ENCODE data around the gene ODF2.
"Not testable (repeated sequence)": the region's sequence is repeated elsewhere in the genome, so short reads cannot be mapped to it uniquely, and the experiment has no call there.

ODF2 gene

DNA sequence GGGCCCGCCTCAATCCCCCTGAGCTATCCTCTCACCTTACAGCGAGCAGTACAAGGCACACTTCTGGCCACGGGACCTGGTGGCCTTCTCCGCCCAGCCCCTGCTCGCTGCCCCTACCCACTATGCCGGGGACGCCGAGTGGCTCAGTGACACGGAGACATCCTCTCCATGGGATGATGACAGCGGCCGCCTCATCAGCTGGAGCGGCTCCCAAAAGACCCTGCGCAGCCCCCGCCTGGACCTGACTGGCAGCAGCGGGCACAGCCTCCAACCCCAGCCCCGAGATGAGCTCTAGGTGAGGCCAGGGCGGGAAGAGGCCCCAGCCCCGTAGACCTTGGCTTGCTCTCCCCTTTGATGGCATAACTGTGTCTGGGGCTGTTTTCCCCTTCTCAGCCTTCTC lies 20.2 kb upstream of the ODF2 start:
- Mint-ChIP-seq H3K27me3 (no peaks in the 10 kb centered on the region), H3K27ac (no peak overlapping the region)
- CTCF ChIA-PET = no interaction called here

DNA sequence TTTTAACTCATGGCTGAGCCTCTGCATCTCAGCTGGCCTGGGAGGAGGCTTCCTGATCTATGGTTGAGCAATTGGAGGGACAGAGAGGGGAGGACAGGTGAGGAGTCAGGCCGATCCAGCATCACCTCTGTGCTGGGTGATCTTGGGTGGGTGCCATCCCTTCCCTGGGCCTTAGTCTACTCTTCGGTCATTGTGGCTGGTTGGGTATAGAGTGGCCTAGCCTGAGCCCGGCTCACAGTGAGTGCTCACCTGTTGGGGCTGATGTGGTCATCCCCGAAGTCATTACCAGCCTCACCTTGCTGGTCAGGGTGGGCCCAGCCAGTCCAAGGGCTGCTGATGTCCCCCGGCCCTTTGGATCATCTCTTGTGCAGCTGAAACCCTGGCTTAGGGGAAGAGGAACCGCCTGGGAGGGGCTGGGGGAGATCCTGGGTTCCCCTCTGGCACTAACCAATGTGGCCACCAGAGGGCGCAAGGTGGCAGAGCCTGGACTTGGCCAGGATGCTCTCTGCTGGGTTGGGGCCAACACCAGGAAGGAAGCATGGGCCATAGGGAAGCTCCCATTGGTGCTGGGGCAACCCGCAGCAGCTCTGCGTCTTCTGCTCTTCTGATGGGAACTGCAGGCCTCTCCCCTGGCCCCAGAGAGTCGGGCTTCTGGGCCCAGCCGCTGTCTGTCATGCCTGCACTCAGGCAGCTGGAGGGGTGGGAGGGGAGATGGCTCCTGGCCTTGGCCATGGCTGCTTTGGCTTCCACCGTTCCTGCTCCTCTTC lies 17.3 kb upstream of the ODF2 start:
- no peak overlapping the region for H3K4me3 Mint-ChIP-seq
- H3K36me3 Mint-ChIP-seq = no peaks in the 10 kb centered on the region
- DNase-seq = peak; percentile 90
- no peaks in the 10 kb centered on the region for H3K9me3 Mint-ChIP-seq
- peaks cover 4% of the 10 kb centered on the region for H3K4me1 Mint-ChIP-seq
- H3K27ac Mint-ChIP-seq = no peak overlapping the region
- H3K27me3 Mint-ChIP-seq = no peaks in the 10 kb centered on the region
- CTCF ChIA-PET = interaction anchor here (0.5 to 1.9 kb wide), 23 partner anchors 8 to 562 kb away, joined by 3 to 13 read pairs (median 4); partner anchors contain the start of genes ODF2, SPTAN1 and URM1

More for the DNA sequence above, 20.2 kb upstream of the ODF2 start:
- no peaks in the 10 kb centered on the region for H3K36me3 Mint-ChIP-seq
- H3K4me1 Mint-ChIP-seq = peaks cover 4% of the 10 kb centered on the region
- no peak for DNase-seq
- no peaks in the 10 kb centered on the region for H3K9me3 Mint-ChIP-seq
- H3K4me3 Mint-ChIP-seq = no peak overlapping the region

DNA sequence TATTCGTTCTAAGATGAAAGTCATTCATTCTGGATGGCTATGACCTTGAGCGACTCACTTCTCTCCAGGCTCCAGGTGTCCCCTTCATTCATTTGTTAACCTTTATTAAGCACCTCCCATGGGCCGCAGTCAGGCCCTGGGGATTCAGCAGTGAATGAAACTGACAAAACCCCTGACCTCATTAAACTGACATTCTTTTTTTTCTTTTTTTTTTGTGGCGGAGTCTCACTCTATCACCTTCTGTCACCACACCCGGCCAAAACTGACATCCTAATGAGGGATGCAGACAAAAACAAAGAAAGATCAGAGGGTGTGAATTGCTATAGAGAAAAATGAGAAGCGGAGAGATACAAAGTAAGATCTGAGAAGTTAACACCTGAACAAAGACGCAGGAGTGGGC lies 16.5 kb upstream of the ODF2 start:
- no peak overlapping the region for H3K4me3 Mint-ChIP-seq

DNA sequence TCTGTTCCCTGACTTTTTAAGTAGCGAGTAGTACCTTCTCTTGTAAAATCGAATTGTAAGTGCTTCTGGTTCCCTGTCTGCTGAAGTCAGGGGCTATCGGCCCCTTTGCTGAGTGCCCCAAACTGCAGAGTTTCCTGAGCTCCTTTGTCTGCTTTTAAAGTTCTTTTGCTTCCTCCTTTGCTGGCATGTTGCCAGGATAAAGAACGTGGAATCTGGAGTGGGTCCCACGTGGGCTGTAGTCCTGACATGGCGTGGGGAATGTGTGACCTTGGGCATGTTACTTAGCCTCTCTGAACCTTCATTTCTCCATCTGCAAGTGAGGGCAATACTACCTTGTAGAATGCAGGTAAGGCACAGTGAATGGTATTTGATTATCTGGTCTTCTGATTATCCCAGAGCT lies 13.7 kb upstream of the ODF2 start:
- Mint-ChIP-seq H3K4me1 (peaks cover 4% of the 10 kb centered on the region), H3K9me3 (no peaks in the 10 kb centered on the region), H3K4me3 (no peak overlapping the region), H3K36me3 (no peaks in the 10 kb centered on the region), H3K27me3 (peaks cover 13% of the 10 kb centered on the region), H3K27ac (no peak overlapping the region)
- CTCF ChIA-PET = no interaction called here
- no peak for DNase-seq

More for the DNA sequence above, 16.5 kb upstream of the ODF2 start:
- no peaks in the 10 kb centered on the region for H3K36me3 Mint-ChIP-seq
- DNase-seq = no peak
- H3K27me3 Mint-ChIP-seq = no peaks in the 10 kb centered on the region
- peaks cover 4% of the 10 kb centered on the region for H3K4me1 Mint-ChIP-seq
- H3K27ac Mint-ChIP-seq = no peak overlapping the region
- CTCF ChIA-PET = interaction anchor here (0.7 to 1.9 kb wide), 21 partner anchors 8 to 476 kb away, joined by 3 to 13 read pairs (median 4); partner anchors contain the start of genes ODF2, SPTAN1 and URM1
- H3K9me3 Mint-ChIP-seq = no peaks in the 10 kb centered on the region

DNA sequence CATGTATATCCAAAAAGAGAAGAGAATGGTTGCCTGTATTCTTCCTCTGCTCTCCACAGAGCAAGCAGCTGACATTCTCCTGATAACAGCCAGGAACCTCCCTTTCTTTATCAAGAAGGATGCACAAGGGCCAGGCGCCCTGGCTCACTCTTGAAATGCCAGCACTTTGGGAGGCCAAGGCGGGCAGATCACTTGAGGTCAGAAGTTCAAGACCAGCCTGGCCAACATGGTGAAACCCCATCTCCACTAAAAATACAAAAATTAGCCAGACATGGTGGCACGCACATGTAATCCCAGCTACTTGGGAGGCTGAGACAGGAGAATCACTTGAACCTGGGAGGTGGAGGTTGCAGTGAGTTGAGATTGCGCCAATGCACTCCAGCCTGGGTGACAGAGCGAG lies 9.3 kb upstream of the ODF2 start:
- H3K36me3 Mint-ChIP-seq, H3K4me1 Mint-ChIP-seq, H3K4me3 Mint-ChIP-seq, DNase-seq, H3K27ac Mint-ChIP-seq, H3K9me3 Mint-ChIP-seq: not testable (repeated sequence)
- CTCF ChIA-PET = interaction anchor here (1.9 kb wide), 1 partner anchor 8 kb away, joined by 10 read pairs; no protein-coding TSS in a partner anchor
- peaks cover 31% of the 10 kb centered on the region for H3K27me3 Mint-ChIP-seq

DNA sequence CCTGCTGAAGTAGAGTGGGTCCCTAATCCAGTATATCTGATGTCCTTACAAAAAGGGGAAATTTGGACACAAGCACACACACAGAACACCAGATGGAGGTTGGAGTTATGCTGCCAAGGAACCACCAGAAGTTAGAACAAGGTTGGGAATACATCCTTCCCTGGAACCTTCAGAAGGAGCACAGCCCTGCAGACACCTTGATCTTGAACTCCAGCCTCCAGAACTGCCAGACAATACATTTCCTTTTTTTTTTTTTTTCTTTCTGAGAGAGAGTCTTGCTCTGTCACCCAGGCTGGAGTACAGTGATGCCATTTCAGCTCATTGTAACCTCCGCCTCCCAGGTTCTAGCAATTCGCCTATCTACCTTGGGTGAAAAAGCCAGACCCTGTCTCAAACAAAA lies 7.1 kb upstream of the ODF2 start:
- no peak for DNase-seq
- Mint-ChIP-seq H3K27ac (no peak overlapping the region), H3K36me3 (no peaks in the 10 kb centered on the region), H3K4me1 (no peaks in the 10 kb centered on the region), H3K9me3 (no peaks in the 10 kb centered on the region), H3K27me3 (peaks cover 44% of the 10 kb centered on the region), H3K4me3 (no peak overlapping the region)
- CTCF ChIA-PET = interaction anchor here (1.7 kb wide), 1 partner anchor 10 kb away, joined by 6 read pairs; no protein-coding TSS in a partner anchor

DNA sequence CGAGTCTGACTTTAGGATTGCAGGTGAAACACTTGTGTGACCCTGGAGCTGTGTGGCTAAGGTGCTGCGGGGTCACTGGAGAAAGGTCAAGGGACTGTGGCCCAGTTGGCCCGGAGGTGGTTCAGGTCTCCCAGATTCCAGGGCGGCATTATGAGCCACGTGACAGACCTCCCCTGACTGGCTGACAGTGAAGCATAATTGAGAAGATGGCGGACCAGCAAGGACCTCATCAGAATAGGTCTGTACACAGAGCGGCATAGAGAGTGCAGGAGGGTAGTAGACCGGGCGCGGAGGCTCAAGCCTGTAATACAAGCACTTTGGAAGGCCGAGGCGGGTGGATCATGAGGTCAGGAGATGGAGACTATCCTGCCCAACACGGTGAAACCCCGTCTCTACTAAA lies 815 bp upstream of the ODF2 start:
- DNase-seq = no peak
- Mint-ChIP-seq H3K4me1 (peaks cover 36% of the 10 kb centered on the region), H3K4me3 (peak overlapping the region; percentile 41), H3K9me3 (no peaks in the 10 kb centered on the region), H3K27me3 (peaks cover 22% of the 10 kb centered on the region), H3K27ac (peak overlapping the region; percentile 89), H3K36me3 (peaks cover 7% of the 10 kb centered on the region)
- CTCF ChIA-PET = interaction anchor here (1.4 kb wide), 1 partner anchor 16 kb away, joined by 8 read pairs; no protein-coding TSS in a partner anchor

DNA sequence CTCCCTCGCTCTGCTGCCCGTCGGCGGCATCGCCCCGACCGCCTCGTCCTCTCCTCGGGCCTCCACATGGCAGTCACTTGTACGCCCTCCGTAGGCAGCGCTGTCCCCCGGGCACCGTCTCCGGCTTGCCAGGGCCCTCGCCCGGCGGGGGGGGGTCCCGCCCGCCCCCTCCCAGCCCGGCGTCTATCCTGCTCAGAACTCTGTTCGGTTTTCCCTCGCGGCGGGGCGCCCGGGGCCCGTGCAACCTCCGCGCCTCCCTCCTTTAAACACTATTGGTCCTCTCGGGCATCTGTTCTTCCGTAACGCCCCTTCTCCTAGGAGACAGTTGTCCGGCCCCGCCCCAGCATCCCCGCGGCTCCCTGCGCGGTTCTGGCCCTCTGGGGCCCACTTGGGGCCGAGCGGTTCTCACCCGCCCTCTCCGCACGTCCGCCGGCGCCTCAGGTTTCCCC lies 831 bp downstream of the ODF2 start:
- peaks cover 20% of the 10 kb centered on the region for H3K36me3 Mint-ChIP-seq
- DNase-seq = peak; percentile 87
- no peaks in the 10 kb centered on the region for H3K9me3 Mint-ChIP-seq
- H3K4me3 Mint-ChIP-seq = peak overlapping the region; percentile 84
- H3K27me3 Mint-ChIP-seq = peaks cover 15% of the 10 kb centered on the region
- peak overlapping the region; percentile 92 for H3K27ac Mint-ChIP-seq
- H3K4me1 Mint-ChIP-seq = peaks cover 36% of the 10 kb centered on the region
- CTCF ChIA-PET = no interaction called here

DNA sequence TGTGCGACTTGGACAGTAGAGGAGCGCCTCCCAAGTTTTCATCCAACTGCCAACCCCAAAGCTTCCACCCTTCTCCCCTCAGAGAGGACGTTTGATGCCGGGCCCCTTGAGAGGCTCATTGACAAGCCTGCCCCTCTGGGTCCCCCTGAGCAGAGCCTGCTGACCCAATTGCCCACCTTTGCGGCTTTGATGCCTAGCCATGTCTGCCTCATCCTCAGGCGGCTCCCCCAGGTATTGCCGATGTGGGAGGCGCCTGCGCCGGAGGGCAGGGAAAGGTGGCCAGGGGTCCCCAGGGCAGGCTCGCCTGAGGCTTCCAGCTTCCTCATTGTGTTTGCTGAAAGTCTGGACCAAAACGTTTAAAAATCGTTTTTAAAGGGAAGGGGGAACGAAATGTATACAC lies 1.4 kb downstream of the ODF2 start:
- DNase-seq = no peak

DNA sequence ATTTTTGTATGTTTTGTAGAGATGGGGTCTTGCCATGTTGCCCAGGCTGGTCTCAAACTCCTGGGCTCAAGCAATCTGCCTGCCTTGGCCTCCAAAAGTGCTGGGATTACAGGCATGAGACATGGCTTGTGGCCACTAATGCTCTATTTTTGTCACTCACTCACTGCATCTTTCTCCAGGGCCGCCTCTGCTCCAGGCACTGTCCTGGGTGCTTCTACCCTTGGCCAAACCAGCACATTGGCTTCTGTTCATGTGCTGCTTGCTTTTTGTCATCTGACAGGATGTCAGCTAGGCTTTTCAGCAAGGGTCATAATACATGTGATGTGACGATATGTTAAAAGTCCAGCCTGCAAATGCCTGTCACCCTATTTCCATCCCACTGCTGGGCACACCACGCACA lies 3.2 kb downstream of the ODF2 start:
- Mint-ChIP-seq H3K27ac (no peak overlapping the region), H3K27me3 (no peaks in the 10 kb centered on the region), H3K4me1 (peaks cover 36% of the 10 kb centered on the region), H3K36me3 (peaks cover 36% of the 10 kb centered on the region), H3K9me3 (no peaks in the 10 kb centered on the region), H3K4me3 (peak overlapping the region; percentile 15)
- DNase-seq = no peak
- CTCF ChIA-PET = interaction anchor here (1.4 to 2.7 kb wide), 2 partner anchors 9 to 20 kb away, joined by 4 to 9 read pairs; no protein-coding TSS in a partner anchor

More for the DNA sequence above, 1.4 kb downstream of the ODF2 start:
- H3K4me3 Mint-ChIP-seq = peak overlapping the region; percentile 84
- H3K9me3 Mint-ChIP-seq = no peaks in the 10 kb centered on the region
- no peak overlapping the region for H3K27ac Mint-ChIP-seq
- H3K36me3 Mint-ChIP-seq = peaks cover 25% of the 10 kb centered on the region
- H3K27me3 Mint-ChIP-seq = peaks cover 14% of the 10 kb centered on the region
- peaks cover 36% of the 10 kb centered on the region for H3K4me1 Mint-ChIP-seq
- CTCF ChIA-PET = interaction anchor here (0.9 to 2.7 kb wide), 2 partner anchors 19 to 95 kb away, joined by 3 to 9 read pairs; no protein-coding TSS in a partner anchor

DNA sequence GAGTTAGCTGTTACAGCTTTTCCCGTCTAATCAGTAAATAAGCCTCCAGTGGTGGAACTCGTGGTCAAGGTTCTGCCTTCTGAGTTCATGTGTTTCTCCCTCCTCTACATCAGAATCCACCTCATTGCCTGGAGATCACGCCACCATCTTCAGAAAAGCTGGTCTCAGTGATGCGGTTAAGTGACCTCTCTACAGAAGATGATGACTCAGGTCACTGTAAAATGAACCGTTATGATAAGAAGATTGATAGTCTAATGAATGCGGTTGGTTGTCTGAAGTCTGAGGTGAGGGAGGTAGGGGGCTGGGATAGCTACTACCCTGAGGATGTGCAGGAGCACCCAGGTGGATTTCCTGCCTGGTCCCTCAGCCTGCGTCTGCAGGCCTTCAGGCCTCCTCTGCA lies 13.3 kb downstream of the ODF2 start:
- Mint-ChIP-seq H3K36me3 (peaks cover 23% of the 10 kb centered on the region), H3K9me3 (no peaks in the 10 kb centered on the region), H3K4me3 (no peak overlapping the region), H3K27ac (no peak overlapping the region), H3K27me3 (no peaks in the 10 kb centered on the region), H3K4me1 (no peaks in the 10 kb centered on the region)
- DNase-seq = no peak
- CTCF ChIA-PET = interaction anchor here (1.5 kb wide), 1 partner anchor 10 kb away, joined by 4 read pairs; no protein-coding TSS in a partner anchor

DNA sequence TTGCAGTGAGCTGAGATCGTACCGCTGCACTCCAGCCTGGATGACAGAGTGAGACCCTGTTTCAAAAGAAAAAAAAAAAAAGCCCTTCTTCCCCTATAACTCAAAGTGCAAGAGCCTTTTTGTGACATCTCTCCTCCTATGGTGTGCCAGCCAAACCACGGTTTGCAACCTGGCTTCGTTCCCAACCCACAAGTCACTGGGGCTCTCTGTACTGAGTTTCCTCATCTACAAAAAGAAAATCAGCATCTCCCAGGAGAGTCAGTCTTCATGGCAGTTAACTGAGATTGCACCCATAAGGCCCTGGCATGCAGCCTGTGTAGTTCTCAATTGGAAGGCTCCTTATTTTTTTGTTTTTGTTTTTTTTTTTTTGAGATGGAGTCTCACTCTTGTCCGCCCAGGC lies 14.8 kb downstream of the ODF2 start:
- H3K27me3 Mint-ChIP-seq = no peaks in the 10 kb centered on the region
- no peaks in the 10 kb centered on the region for H3K9me3 Mint-ChIP-seq
- H3K27ac Mint-ChIP-seq = peak overlapping the region; percentile 53
- CTCF ChIA-PET = no interaction called here
- peaks cover 23% of the 10 kb centered on the region for H3K36me3 Mint-ChIP-seq
- DNase-seq = no peak
- no peaks in the 10 kb centered on the region for H3K4me1 Mint-ChIP-seq
- H3K4me3 Mint-ChIP-seq = no peak overlapping the region

DNA sequence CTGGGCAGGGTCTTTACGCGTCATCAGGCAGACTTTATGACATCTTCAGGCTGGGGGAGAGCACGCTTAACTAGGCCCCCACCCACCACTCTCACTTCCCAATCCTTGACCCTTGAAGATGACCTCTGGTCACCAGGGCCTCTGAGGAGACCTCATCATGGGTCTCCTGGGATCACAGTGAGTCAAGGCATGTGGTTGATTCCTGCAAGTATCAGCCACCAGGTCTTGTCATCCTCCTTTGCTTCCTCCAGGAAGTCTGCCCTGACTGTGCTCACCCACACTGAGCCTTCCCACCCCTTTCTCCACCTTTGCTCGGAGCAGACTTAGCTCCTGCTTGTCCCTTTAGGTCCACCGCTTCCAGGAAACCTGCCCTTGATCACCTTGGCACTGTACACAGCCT lies 17.3 kb downstream of the ODF2 start:
- H3K27ac Mint-ChIP-seq = peak overlapping the region; percentile 51
- peaks cover 34% of the 10 kb centered on the region for H3K36me3 Mint-ChIP-seq
- no peak for DNase-seq
- H3K27me3 Mint-ChIP-seq = no peaks in the 10 kb centered on the region
- H3K9me3 Mint-ChIP-seq = no peaks in the 10 kb centered on the region
- H3K4me3 Mint-ChIP-seq = no peak overlapping the region
- no peaks in the 10 kb centered on the region for H3K4me1 Mint-ChIP-seq
- CTCF ChIA-PET = no interaction called here

DNA sequence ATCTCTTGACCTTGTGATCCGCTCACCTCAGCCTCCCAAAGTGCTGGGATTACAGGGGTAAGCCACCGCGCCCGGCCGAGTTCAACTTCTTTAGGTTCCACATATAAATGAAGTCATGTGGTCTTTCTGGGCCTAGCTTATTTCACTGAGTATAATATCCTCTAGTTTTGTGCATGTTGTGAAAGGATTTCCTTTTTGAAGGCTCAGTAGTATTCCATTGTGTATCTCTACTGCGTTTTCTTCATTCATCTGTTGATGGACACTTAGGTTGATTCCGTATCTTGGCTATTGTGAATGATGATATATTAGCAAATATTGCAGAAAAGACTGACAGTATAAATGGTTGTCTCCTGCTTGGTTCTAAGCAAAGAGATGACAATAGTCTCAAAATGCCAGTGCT lies 20.1 kb downstream of the ODF2 start:
- no peaks in the 10 kb centered on the region for H3K9me3 Mint-ChIP-seq
- CTCF ChIA-PET = no interaction called here
- no peak for DNase-seq
- no peak overlapping the region for H3K4me3 Mint-ChIP-seq
- no peaks in the 10 kb centered on the region for H3K4me1 Mint-ChIP-seq
- no peaks in the 10 kb centered on the region for H3K27me3 Mint-ChIP-seq
- H3K27ac Mint-ChIP-seq = no peak overlapping the region
- peaks cover 43% of the 10 kb centered on the region for H3K36me3 Mint-ChIP-seq

DNA sequence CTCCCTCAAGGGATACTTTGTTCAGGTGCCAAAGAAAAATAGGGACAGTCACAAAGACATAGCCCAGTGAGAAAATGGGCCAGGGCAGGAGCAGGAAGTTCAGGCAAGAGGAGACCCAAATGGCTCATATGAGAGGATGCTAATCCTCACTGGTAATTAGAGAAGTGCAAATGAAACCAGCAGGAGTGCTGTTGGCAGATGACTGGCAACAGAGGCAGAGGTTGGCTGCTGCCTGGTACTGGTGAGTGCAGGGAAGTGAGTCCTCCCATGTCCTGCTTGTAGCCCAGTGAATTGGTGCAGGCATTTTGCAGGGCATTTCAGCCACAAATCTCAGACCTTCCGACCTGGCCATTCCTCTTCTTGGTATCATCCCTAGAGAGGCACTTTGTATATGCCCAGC lies 23.5 kb downstream of the ODF2 start:
- Mint-ChIP-seq H3K27ac (no peak overlapping the region), H3K36me3 (peaks cover 46% of the 10 kb centered on the region)

More for the DNA sequence above, 23.5 kb downstream of the ODF2 start:
- DNase-seq = no peak
- CTCF ChIA-PET = no interaction called here
- H3K4me3 Mint-ChIP-seq = no peak overlapping the region
- no peaks in the 10 kb centered on the region for H3K4me1 Mint-ChIP-seq
- no peaks in the 10 kb centered on the region for H3K9me3 Mint-ChIP-seq
- no peaks in the 10 kb centered on the region for H3K27me3 Mint-ChIP-seq

Measured in activated naive CD4-positive, alpha-beta T cell treated with anti-CD3 and anti-CD28 coated beads, Interleukin-2, amount 10 ng/mL, durations not matched to agents 7 days and 5 days (primary cell).